Stimulated activated naive CD8-positive, alpha-beta T cell treated with anti-CD3 and anti-CD28 coated beads, Interleukin-15, Interleukin-2, amounts not matched to agents 100 ng/mL and 50 ng/mL, for 24 hours (primary cell): ENCODE data around the gene ZNF684.

ENCODE experiments used
- H3K27ac Mint-ChIP-seq: one replicate; pipeline ENCODE4 v1.8.0; 2021; ENCODE audit warnings: mild to moderate bottlenecking, mixed read lengths
- H3K27me3 Mint-ChIP-seq: one replicate; pipeline ENCODE4 v1.8.0; 2021; ENCODE audit warnings: mixed read lengths
- H3K36me3 Mint-ChIP-seq: one replicate; pipeline ENCODE4 v1.8.0; 2021; ENCODE audit warnings: low read depth, mixed read lengths
- H3K4me1 Mint-ChIP-seq: one replicate; pipeline ENCODE4 v1.8.0; 2021; ENCODE audit warnings: low read depth, mixed read lengths
- H3K4me3 Mint-ChIP-seq: one replicate; pipeline ENCODE4 v1.8.0; 2021; ENCODE audit warnings: mild to moderate bottlenecking, mixed read lengths
- H3K9me3 Mint-ChIP-seq: one replicate; pipeline ENCODE4 v1.8.0; 2021; ENCODE audit warnings: mixed read lengths

ZNF684 gene

DNA sequence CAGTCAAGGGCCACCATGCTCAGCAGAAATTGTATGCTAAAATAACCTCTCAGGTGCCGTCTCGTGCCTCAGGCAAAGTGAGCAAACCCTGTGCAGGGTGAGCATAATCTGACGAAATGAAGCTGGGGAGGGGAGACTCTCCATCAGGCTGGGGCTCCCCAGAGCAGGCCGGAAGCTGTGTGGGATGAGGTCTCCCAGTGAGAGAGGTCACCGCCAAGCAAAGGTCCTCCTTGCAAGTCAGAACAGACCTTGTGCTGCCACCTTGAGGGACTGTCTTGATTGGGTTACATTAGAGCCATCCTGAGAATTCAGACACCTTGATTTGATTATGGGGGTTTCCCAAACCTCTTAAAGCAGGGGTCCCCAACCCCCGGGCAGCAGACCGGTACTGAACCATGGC, 64.2 kb downstream of the ZNF684 start:
- H3K4me3 Mint-ChIP-seq: no peak overlapping the region
- H3K4me1 Mint-ChIP-seq: peaks cover 10% of the 10 kb centered on the region
- H3K27me3 Mint-ChIP-seq: peaks cover 9% of the 10 kb centered on the region
- H3K9me3 Mint-ChIP-seq: no peaks in the 10 kb centered on the region
- H3K27ac Mint-ChIP-seq: no peak overlapping the region
- no peaks in the 10 kb centered on the region for H3K36me3 Mint-ChIP-seq
